Stimulated activated CD8-positive, alpha-beta memory T cell treated with anti-CD3 and anti-CD28 coated beads, Interleukin-15, amount 100 ng/mL, for 48 hours (primary cell): ENCODE data around the gene RCOR1.
"Not testable (repeated sequence)": the region's sequence is repeated elsewhere in the genome, so short reads cannot be mapped to it uniquely, and the experiment has no call there.

Experiments
- DNase-seq, 2 donors: peaks; one replicate each; pipeline ENCODE4 v3.0.0-alpha.2; 2020; ENCODE audit warnings: low read depth in 2 of 2

Gene RCOR1

DNA sequence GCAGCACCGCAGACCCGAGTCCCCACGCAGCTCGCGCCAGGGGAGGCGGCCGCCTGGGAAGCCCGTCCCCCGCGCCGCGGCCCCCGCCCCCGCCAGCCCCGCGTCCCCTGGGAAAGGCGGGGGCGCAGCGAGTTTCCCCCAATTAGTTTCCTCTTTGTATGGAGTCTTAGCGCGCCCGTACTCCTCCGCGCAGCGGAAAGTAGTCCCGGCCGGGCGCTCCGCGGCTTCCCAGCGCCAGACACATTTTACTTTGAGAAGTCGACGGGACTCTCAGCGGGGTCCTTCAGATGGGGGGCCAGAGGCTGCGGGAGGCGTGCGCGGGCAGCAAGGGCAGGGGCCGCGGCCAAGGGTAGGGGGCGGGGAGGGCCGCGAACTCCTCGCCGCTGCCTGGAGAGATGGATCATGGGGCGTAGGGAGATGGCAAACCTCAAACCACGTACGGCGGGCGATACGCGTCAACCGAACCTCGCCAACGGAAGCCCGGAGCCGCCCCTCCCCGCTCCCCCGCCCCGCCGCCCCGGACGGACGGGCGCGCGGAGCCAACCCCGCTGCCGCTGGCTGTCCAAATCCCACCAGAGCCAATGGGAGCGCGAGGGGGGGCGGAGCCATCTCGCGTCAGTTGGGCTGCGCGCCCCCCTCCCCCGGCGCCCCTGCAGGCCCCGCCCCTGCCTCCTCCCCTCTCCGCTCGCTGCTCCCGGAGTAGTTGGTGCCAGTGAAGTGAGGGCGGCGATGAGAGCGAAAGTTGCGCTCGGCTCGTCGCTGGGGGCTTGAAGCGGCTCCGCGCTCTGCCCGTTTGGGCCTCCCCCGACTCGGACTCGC is at the start of gene RCOR1:
TSS of gene RCOR1 (plus strand) at position 706 of the 819 bp plus-strand sequence. CDS start 238 bp downstream, outside the sequence.
- peak; percentile 96 to 98 for DNase-seq

GRCh38 chr14:102544046-102544746 is 48.3 kb upstream of the RCOR1 start:
- no peak for DNase-seq

- no peak for DNase-seq
Observed at GRCh38 chr14:102544747-102545460, 47.5 kb upstream of the RCOR1 start.

GRCh38 chr14:102545461-102546265 is 46.8 kb upstream of the RCOR1 start:
- no peak for DNase-seq

- DNase-seq = no peak
Observed at GRCh38 chr14:102548616-102549240, 43.7 kb upstream of the RCOR1 start.

GRCh38 chr14:102550927-102551401 is 41.5 kb upstream of the RCOR1 start:
- DNase-seq = not testable (repeated sequence)

GRCh38 chr14:102551995-102552705 is 40.3 kb upstream of the RCOR1 start:
- DNase-seq = peak; percentile 25 to 26

DNA sequence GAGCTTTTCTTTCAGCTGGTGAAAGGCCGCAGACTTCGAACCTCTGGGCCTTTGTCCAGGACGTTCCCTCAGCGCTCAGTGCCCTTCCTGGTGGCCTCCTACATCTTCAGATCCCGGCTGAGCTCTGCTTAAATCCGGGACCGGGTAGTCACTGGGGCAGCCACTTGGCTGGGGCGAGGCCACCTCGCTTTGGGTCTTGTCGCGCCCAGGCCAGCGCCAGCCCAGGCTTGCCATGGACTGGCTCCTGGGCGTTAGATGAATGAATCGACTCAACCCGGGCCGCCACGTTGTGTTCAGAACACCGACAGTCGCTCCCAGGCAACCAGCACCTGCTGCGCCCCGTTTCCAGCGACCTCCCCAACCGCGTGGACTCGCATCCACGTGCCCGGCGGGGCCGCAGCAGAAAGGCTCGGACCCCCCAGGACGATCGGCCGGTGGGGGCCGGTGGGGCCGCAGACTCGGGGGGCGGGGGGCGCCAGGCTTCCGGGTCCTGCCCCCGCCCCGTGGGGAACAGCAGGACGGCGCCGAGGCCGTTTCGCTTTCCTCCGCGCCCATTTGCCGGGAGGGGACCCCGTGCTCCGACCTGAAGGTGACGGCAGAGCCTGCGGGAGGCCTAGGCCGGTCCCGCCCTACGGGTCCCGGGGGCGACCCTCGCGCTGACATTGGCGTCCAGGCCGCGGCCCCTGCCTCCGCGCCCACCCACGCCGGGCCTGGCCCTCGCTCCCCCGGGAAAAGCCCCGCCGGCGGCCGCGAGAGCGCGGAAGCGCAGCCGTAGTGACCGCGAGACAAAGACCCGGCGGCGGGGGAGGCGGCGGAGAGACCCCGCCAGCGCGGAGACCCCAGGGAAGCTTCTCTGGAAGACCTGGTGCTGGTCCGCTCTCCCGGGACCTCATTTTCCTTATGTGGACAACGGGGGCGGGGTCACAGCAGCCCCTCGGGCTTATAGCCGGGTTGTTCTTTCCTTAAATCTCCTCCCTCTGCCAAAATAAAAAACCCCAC is 37.3 kb upstream of the RCOR1 start:
- DNase-seq = peak; percentile 19 to 34

DNA sequence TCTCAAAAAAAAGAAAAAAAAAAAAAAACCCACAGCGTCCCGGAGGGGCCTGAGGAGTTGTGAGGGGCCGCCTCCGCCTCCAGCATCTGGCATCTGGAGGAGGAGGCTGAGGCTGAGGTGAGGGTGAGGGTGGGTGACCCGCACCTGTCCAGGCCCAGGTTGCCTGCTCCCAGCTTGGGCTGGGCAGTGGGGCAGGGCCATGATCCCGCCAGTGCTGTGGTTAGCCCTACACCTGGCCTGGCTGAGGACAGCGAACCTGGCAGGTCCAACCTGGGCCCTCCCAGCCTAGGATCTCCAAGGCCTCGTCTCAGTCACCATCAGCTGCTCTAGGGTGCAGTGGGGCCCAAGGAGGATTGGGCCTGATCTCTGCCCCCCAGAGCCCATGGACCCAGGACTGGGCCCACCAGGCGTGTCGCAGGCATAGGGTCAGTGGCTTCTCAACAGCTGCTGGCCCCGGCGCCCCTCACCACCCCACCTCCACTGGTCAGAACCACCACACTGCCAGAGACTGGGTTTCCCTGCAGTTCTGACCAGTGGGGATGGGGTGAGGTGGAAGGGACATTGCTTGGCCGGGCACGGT is 36.3 kb upstream of the RCOR1 start:
- DNase-seq = no peak

- no peak for DNase-seq
Observed at GRCh38 chr14:102557434-102558226, 34.8 kb upstream of the RCOR1 start.

DNA sequence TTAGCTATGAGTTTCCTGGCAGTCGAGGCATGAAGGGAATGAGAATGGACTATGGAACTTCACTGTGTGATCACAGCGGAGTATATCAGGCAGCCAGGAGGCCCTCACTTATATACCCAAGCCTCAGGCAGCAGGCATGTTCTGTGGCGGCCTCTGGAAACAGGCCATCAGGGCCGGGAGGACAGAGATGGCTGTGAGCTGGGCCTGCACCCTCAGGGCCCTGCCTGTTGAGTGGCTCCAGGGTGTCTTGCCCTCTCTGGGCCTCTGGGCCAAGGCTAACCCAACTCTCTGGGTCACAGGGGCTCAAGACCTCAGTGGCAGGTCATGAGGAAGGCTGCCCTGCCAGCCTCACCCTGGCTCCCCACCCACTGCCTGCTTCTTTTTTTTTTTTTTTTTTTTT is 33.9 kb upstream of the RCOR1 start:
- DNase-seq = no peak

- no peak for DNase-seq
Observed at GRCh38 chr14:102560458-102561261, 31.8 kb upstream of the RCOR1 start.

GRCh38 chr14:102565331-102565887 is 27.0 kb upstream of the RCOR1 start:
- DNase-seq = no peak

DNA sequence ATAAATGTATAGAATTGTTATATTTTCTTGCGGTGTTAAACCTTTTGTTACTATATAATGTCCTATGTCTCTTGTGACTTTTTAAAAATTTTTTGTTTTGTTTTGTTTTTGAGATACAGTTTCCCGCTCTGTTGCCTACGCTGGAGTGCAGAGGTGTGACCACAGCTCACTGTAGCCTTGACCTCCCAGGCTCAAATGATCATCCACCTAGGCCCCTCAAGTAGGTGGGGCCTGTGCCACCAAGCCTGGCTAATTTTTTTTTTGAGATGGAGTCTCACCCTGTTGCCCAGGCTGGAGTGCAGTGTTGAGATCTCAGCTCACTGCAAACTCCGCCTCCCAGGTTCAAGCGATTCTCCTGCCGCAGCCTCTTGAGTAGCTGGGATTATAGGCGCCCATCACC is 26.5 kb upstream of the RCOR1 start:
- DNase-seq = no peak

DNA sequence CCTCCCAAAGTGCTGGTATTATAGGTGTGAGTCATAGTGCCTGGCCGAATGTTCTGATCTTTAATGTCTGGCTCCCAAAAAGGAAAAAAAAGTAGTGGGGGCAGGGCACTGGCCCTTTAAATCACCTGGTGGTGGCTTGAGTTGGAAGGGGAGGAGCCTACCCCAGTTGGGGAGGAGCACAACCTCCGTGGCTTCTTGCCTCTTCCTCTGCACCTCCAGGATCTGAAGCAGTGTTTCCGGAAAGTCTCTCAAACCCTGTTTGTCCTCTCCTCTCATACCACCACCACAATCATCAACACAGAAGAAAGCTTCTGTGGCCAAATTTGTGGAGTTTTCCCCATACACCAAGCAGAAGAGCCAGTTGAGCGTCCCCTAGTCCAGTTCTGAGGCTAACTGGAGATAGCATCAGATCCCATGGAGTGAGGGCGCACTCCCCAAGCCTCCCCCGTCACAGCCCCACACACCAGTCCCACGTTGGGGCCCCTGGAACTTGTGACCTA is 24.3 kb upstream of the RCOR1 start:
- peak in 1 of 2 donors; percentile 40 for DNase-seq

GRCh38 chr14:102570334-102570995 is 22.0 kb upstream of the RCOR1 start:
- no peak for DNase-seq
